GM12878 (cell line): ENCODE results near the gene CELF2. TPM values are rescaled to one million over a fixed set of nuclear protein-coding genes. Genes with fewer than 3 reads are reported as not detected.

ENCODE experiments used
- ATAC-seq: fragments of 200-7000 bp; cut with Tn5 transposase; 3 replicates; pipeline ENCODE4 v1.9.1; 2020; ENCODE audit warnings: mild to moderate bottlenecking, moderate library complexity
- BruUV-seq: library from RNA; stranded (reverse); fragments of 400-500 nt; replicated peaks from 2 replicates; lab custom pipeline; 2021; lab: Mats Ljungman, UMichigan
- CTCF ChIA-PET: fragments of 300-600 bp; sonication (Branson Sonifier 250); formaldehyde crosslinking; extraction: SDS; loops from one replicate; lab custom pipeline; 2021; ENCODE audit warnings: inconsistent platforms; lab: Yijun Ruan, JAX
- POLR2A ChIA-PET: fragments of 350-600 bp; formaldehyde crosslinking; extraction: SDS; loops from one replicate; lab custom pipeline; 2021; ENCODE audit warnings: inconsistent platforms; lab: Charles Lee
- RAD21 ChIA-PET: fragments of 300-600 bp; sonication (Branson Sonifier 250); formaldehyde crosslinking; loops from one replicate; lab custom pipeline; 2023; ENCODE audit warnings: antibody characterized with exemption; ENCODE audit not compliant: unreplicated experiment; lab: Charles Lee
- SMC1A ChIA-PET: fragments of 300-600 bp; sonication (Branson Sonifier 250); formaldehyde crosslinking; loops from one replicate; lab custom pipeline; 2023; ENCODE audit not compliant: unreplicated experiment, uncharacterized antibody; lab: Charles Lee
- DNase-seq: peaks from one replicate; pipeline ENCODE4 v3.0.0-alpha.2; 2011; ENCODE audit warnings: low read depth, low spot score
- FAIRE-seq: peaks from 3 replicates; lab custom pipeline; 2011; peaks lifted over from hg19 to GRCh38; lab: Jason Lieb, UNC
- H2AFZ ChIP-seq: 2 replicates; pipeline ENCODE4 v1.6.0; 2011; ENCODE audit warnings: low read depth, low read length, control low read depth; ENCODE audit not compliant: control insufficient read depth
- H3K27ac ChIP-seq: 2 replicates; pipeline ENCODE4 v1.5.1; 2011; ENCODE audit warnings: control low read depth; ENCODE audit not compliant: control insufficient read depth, insufficient read depth
- H3K27me3 ChIP-seq, 2 experiments: replicated peaks in 1 of 2; 2 replicates each; pipeline versions ENCODE4 v1.6.0 to v1.6.1; 2011; ENCODE audit warnings: low read length in 1 of 2; ENCODE audit not compliant: control insufficient read depth in 2 of 2, insufficient read depth in 2 of 2
- H3K36me3 ChIP-seq, 2 experiments: 2 replicates each; pipeline ENCODE4 v1.5.1; 2011; ENCODE audit warnings: low read length in 1 of 2; ENCODE audit not compliant: control insufficient read depth in 2 of 2, insufficient read depth in 2 of 2
- H3K4me1 ChIP-seq: 2 replicates; pipeline ENCODE4 v1.6.1; 2011; ENCODE audit warnings: mild to moderate bottlenecking, low read length, moderate library complexity, mixed read lengths; ENCODE audit not compliant: control insufficient read depth, insufficient read depth
- H3K4me2 ChIP-seq: 2 replicates; pipeline ENCODE4 v1.6.0; 2011; ENCODE audit warnings: control low read depth; ENCODE audit not compliant: control insufficient read depth, insufficient read depth
- H3K4me3 ChIP-seq: fragments of 200-600 bp; sonication (generic); 2 replicates; pipeline ENCODE4 v1.5.1; 2016
- H3K79me2 ChIP-seq: 2 replicates; pipeline ENCODE4 v1.6.0; 2011; ENCODE audit warnings: low read length; ENCODE audit not compliant: control insufficient read depth, insufficient read depth
- H3K9ac ChIP-seq: 2 replicates; pipeline ENCODE4 v1.8.0; 2011; ENCODE audit warnings: low read length, control low read depth, mixed read lengths; ENCODE audit not compliant: control insufficient read depth, insufficient read depth
- H3K9me3 ChIP-seq: replicated peaks from 3 replicates; pipeline ENCODE4 v1.5.1; 2011; ENCODE audit warnings: mild to moderate bottlenecking, low read length; ENCODE audit not compliant: control insufficient read depth, insufficient read depth
- H4K20me1 ChIP-seq: 2 replicates; pipeline ENCODE4 v1.6.0; 2011; ENCODE audit not compliant: control insufficient read depth, insufficient read depth
- ASH2L ChIP-seq: fragments of 300-600, 200-600 bp; sonication (generic); IDR thresholded peaks from 2 replicates; pipeline ENCODE4 v1.6.1; 2017; ENCODE audit warnings: low read depth, mild to moderate bottlenecking, borderline replicate concordance
- CHD4 ChIP-seq: fragments of 200-600 bp; sonication (generic); IDR thresholded peaks from 2 replicates; pipeline ENCODE4 v1.6.1; 2016; ENCODE audit warnings: mild to moderate bottlenecking
- E2F4 ChIP-seq: IDR thresholded peaks from 2 replicates; pipeline ENCODE4 v1.6.1; 2012; ENCODE audit warnings: low read depth, low read length, improper control_type of control experiment
- HCFC1 ChIP-seq: fragments of 150-350 bp; IDR thresholded peaks from 2 replicates; pipeline ENCODE4 v1.6.1; 2014; ENCODE audit warnings: low read length
- MAX ChIP-seq: IDR thresholded peaks from 2 replicates; pipeline ENCODE4 v1.6.1; 2012; ENCODE audit warnings: low read depth, low read length, improper control_type of control experiment
- RFX5 ChIP-seq: IDR thresholded peaks from 2 replicates; pipeline ENCODE4 v1.6.1; 2011; ENCODE audit warnings: low read depth, low read length, improper control_type of control experiment
- SP1 ChIP-seq: IDR thresholded peaks from one replicate; pipeline ENCODE4 v1.6.1; 2011; ENCODE audit warnings: low read depth, low read length
- STAT3 ChIP-seq: IDR thresholded peaks from 2 replicates; pipeline ENCODE4 v1.6.1; 2011; ENCODE audit warnings: low read depth, low read length, improper control_type of control experiment
- YBX1 ChIP-seq: fragments of 450-650 bp; IDR thresholded peaks from 2 replicates; pipeline ENCODE4 v1.6.1; 2016; ENCODE audit warnings: antibody characterized with exemption
- ZZZ3 ChIP-seq: IDR thresholded peaks from 2 replicates; pipeline ENCODE4 v1.6.1; 2011; ENCODE audit warnings: low read depth; ENCODE audit not compliant: control insufficient read depth, insufficient read length
- WGBS: methylation state at CpG from one replicate; pipeline ENCODE4 v1.1.6; 2016; ENCODE audit warnings: low lambda C conversion rate; ENCODE audit not compliant: insufficient replicate concordance, insufficient coverage; ENCODE audit errors: missing lambda C conversion rate; 5-methylcytosine and 5-hydroxymethylcytosine counted together
- in situ Hi-C: fragments of 300-500 bp; cut with MboI; formaldehyde crosslinking; loops from 9 replicates; pipeline ENCODE4 v1.14.3; 2018; ENCODE audit warnings: mixed read lengths
- intact Hi-C: fragments of 100-400 bp; cut with micrococcal nuclease; formaldehyde crosslinking; loops from one replicate; pipeline ENCODE4 v1.14.2; 2022; ENCODE audit not compliant: unreplicated experiment
- polyA plus RNA-seq, 11 experiments: library from polyadenylated mRNA; depleted of rRNA in 4 of 11; unstranded in 6 of 11; stranded (reverse) in 5 of 11; fragments of >200 nt; fragmentation: Nextera tagmentation in 4 of 11; fragmentation: Illumina TruSeq in 1 of 11; extraction: Ambion mirVana in 4 of 11; extraction: Trizol in 1 of 11; gene quantifications; 1 replicate in 1 of 11; 2 replicates in 10 of 11; pipeline versions ENCODE4 v1.2.1 to v1.2.3, GENCODE V29; 2011 to 2016; ENCODE audit warnings: inconsistent platforms in 2 of 11, missing spikeins in 2 of 11, low read depth in 1 of 11
- total RNA-seq, 4 experiments: library from RNA; depleted of rRNA in 3 of 4; stranded (reverse); fragments of >200 nt in 3 of 4; fragmentation: Illumina TruSeq in 1 of 4; extraction: Trizol in 1 of 4; gene quantifications; 2 replicates each; pipeline versions ENCODE4 v1.2.1 to v1.2.3, GENCODE V29; 2013 to 2021
- TF ChIP-seq, protein P1 (sequence below): fragments of 450-650 bp; IDR thresholded peaks from 2 replicates; pipeline ENCODE4 v1.6.1; 2018; ENCODE audit warnings: mild to moderate bottlenecking, low read depth, moderate library complexity; ENCODE audit not compliant: partially characterized antibody

Gene CELF2
- total and polyA plus RNA-seq, 10 of the 15 experiments (the other 5 are each of a cell fraction or from before 2014, with no cell fraction given) = 20.8 to 129 (median 86.3) TPM

- FAIRE-seq (no peak), ATAC-seq (no peak), DNase-seq (no peak)
- POLR2A ChIA-PET = no interaction called here
- Histone ChIP-seq H3K36me3 (no peaks in the 10 kb centered on the region), H3K27me3 (no peaks in the 10 kb centered on the region), H3K27ac (no peak overlapping the region), H3K4me2 (no peak overlapping the region), H3K79me2 (no peaks in the 10 kb centered on the region), H3K4me1 (no peaks in the 10 kb centered on the region), H3K4me3 (no peak overlapping the region), H2AFZ (no peak overlapping the region), H3K9ac (no peak overlapping the region), H4K20me1 (no peaks in the 10 kb centered on the region), H3K9me3 (no peaks in the 10 kb centered on the region; the same call in 2 of the 3 replicates)
- in situ Hi-C loops (no loop called here), intact Hi-C loops (no loop called here)
- no peak for TF ChIP-seq CHD4
- no peak for TF ChIP-seq ZZZ3
- no peak for TF ChIP-seq HCFC1
- no peak for TF ChIP-seq YBX1
- no peak for TF ChIP-seq SP1
- TF ChIP-seq E2F4 = no peak
- no peak for TF ChIP-seq MAX
- TF ChIP-seq, protein P1, sequence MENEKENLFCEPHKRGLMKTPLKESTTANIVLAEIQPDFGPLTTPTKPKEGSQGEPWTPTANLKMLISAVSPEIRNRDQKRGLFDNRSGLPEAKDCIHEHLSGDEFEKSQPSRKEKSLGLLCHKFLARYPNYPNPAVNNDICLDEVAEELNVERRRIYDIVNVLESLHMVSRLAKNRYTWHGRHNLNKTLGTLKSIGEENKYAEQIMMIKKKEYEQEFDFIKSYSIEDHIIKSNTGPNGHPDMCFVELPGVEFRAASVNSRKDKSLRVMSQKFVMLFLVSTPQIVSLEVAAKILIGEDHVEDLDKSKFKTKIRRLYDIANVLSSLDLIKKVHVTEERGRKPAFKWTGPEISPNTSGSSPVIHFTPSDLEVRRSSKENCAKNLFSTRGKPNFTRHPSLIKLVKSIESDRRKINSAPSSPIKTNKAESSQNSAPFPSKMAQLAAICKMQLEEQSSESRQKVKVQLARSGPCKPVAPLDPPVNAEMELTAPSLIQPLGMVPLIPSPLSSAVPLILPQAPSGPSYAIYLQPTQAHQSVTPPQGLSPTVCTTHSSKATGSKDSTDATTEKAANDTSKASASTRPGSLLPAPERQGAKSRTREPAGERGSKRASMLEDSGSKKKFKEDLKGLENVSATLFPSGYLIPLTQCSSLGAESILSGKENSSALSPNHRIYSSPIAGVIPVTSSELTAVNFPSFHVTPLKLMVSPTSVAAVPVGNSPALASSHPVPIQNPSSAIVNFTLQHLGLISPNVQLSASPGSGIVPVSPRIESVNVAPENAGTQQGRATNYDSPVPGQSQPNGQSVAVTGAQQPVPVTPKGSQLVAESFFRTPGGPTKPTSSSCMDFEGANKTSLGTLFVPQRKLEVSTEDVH = no peak
- no peak for TF ChIP-seq RFX5
- no peak for TF ChIP-seq STAT3
- no peak for TF ChIP-seq ASH2L
- SMC1A ChIA-PET = interaction anchor here (1.6 kb wide), 1 partner anchor 9 kb away, joined by 3 read pairs; no protein-coding TSS in a partner anchor
- WGBS = 2% methylated on average over 3 of the region's 3 CpGs
- no TSS peak for BruUV-seq
- RAD21 ChIA-PET = no interaction called here
- CTCF ChIA-PET = no interaction called here
Measured at GRCh38 chr10:10992961-10993714, 24.5 kb upstream of the CELF2 start.
